OCI-LY7 (cell line): ENCODE data around the gene AMPD2.

Source experiments
- CTCF ChIP-seq: fragments of 200-600 bp; sonication (generic); conservative IDR thresholded peaks from 2 replicates; pipeline ENCODE4 v1.5.1; 2014; ENCODE audit warnings: mild to moderate bottlenecking, antibody characterized with exemption, low read length, moderate library complexity, mixed read lengths
- EZH2phosphoT487 ChIP-seq: fragments of 200-600 bp; sonication (generic); IDR thresholded peaks from 2 replicates; pipeline ENCODE4 v1.6.1; 2018; ENCODE audit warnings: low read depth, borderline replicate concordance, mild to moderate bottlenecking, mixed run types, antibody characterized with exemption, low read length, moderate library complexity, mixed read lengths

DNA sequence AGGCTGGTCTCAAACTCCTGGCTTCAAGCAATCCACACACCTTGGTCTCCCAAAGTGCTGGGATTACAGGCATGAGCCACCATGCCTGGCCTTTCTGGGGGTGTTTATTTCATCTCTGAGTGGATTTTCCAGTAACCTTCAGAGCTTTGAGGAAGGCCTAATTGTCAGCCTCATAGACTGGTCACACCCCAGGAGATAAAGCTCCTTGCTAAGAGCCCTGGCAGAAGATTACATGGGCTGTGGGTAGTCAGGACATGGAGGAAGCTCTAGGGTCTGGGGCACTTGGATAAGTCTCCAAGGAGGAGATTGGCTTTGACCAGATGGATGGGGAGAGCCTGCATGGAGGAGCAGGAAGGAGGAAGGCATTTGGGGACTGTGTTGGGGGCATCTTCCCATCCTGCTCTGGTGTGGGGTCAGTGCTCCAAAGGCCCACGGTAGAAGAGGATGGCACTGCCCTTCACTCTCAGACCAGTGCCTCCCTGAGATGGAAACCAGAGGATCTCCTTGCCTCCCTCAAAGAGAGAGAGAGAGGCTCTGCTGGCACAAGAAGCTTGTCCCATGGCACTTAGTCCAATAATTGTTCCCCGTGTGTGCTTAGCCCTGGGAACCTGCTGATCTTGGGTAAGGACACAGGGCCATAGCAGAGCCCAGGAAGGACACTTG is 21.6 kb downstream of the AMPD2 start:
- TF ChIP-seq CTCF (no peak), EZH2phosphoT487 (no peak)
